Body of pancreas (tissue), 4 donors: ENCODE data around the gene CD52.
A peak's percentile ranks its signal among the peaks of the same experiment; 100 is the strongest.

Experiments used
- POLR2A ChIP-seq, 3 donors: fragments of 450-650 bp; IDR thresholded peaks; one replicate each; pipeline ENCODE4 v1.6.1; 2016; ENCODE audit warnings: antibody characterized with exemption in 3 of 3, mild to moderate bottlenecking in 2 of 3
- TF ChIP-seq, protein P1 (sequence below), 7 experiments: fragments of 450-650 bp in 4 of 7; fragments of 200-600 bp in 3 of 7; sonication (generic) in 3 of 7; IDR thresholded peaks; one replicate each; pipeline ENCODE4 v1.5.1; 2016 to 2019; ENCODE audit warnings: antibody characterized with exemption in 7 of 7

DNA sequence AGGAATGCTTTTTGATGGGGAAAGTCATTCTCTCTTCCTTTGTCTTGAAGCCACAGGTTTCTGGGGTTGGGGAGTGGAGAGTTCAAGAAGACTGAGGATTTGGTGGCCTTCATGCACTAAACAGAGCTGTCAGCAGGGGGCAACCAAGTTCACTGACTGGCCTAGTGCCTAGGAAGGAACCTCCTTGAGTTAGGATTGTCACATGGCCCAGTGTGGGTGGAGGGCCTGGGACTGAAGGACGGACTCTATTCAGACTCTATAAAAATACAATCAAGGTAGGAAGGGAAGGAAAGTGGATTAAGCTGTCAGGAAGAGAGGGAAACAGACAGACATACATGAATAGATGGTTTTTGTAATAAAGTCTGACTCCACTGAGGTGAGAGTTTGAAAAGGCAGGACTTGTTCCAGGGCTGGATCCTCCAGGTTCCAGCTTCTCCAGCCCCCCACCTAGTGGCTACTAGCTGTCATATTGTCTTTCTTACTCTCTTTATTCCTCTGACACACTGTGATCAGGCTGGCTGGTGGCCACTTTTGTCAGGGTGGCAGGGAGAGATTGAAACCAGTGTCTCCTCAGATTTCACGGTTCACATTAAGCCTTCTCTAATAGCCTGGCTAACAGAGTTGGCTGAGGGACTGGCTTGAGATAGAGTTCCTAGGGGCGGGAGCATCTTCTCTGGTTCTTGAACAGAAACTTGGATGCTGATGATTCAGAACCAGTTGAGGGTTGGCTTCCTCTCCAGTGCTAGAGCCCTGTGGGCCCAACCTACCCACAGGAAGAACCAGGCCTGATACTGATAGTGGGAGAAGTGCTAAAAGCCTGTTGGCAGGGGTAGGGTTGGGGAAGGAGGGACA, 42.0 kb upstream of the CD52 start:
- TF ChIP-seq POLR2A (IDR thresholded peaks at IDR 0.05), result peak in 2 of 3 donors; percentile 32 to 43
- TF ChIP-seq, protein P1, sequence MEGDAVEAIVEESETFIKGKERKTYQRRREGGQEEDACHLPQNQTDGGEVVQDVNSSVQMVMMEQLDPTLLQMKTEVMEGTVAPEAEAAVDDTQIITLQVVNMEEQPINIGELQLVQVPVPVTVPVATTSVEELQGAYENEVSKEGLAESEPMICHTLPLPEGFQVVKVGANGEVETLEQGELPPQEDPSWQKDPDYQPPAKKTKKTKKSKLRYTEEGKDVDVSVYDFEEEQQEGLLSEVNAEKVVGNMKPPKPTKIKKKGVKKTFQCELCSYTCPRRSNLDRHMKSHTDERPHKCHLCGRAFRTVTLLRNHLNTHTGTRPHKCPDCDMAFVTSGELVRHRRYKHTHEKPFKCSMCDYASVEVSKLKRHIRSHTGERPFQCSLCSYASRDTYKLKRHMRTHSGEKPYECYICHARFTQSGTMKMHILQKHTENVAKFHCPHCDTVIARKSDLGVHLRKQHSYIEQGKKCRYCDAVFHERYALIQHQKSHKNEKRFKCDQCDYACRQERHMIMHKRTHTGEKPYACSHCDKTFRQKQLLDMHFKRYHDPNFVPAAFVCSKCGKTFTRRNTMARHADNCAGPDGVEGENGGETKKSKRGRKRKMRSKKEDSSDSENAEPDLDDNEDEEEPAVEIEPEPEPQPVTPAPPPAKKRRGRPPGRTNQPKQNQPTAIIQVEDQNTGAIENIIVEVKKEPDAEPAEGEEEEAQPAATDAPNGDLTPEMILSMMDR (IDR thresholded peaks at IDR 0.05), result peak; percentile 73 to 96 (median 94)
